Fibroblast of gingiva (primary cell): Measurements from ENCODE around the gene PARD3.
"Not testable (repeated sequence)": the region's sequence is repeated elsewhere in the genome, so short reads cannot be mapped to it uniquely, and the experiment has no call there.

ENCODE experiments used
- DNase-seq: peaks from one replicate; pipeline ENCODE4 v3.0.0-alpha.2; 2011; ENCODE audit warnings: low read depth

The PARD3 gene

DNA sequence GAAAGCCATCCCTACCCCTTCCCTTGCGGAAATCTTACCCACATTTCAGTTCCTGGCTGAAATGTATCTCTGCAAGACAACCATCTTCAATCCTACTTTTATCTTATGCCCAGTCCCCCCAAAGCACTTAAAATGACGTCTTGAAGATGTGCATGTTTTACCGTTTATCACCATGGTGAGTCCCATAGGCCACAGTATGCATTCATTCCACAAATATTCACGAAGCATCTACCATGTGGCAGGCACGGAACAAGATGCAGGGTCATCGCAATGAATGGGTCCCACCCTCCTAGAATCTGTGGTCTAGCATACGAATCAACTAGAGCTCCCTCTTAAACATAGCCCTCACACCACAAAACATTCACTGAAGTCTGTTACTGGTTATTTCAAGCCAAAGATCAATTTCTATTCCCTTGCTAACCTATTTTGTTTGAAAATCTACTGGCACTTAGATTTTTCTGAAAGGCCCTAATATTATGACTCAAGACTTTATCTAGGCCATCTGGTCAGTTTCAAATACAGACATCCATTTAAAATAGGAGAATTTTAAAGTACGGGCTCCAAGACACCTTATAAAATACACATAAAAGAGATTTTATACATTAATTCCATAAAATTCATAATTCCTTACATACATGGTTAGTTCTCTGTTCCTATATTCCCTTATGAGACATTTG lies 99.4 kb downstream of the PARD3 start:
- no peak for DNase-seq

- DNase-seq, result no peak
Observed at GRCh38 chr10:34713875-34714274, 101.2 kb downstream of the PARD3 start.

DNA sequence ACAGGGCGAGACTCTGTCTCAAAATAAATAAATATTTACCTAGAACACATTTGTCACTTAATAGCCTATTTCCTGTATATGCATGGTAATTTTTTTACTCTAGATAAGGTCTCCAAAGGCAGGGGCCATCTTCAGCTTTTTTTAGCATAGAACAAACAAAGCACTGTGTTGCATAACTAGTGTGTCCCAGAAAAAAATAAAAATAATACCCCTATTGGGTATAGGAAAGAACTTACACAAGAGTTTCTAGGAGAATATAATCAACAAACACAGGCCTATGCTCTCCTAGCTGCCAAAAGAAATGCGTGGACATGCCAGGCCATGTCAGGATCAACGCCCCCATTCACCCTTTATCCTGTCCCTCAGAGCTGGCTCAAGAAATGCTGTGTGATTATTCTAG lies 103.6 kb downstream of the PARD3 start:
- peak; percentile 73 for DNase-seq

- DNase-seq, result peak; percentile 79
Observed at GRCh38 chr10:34710391-34710751, 104.7 kb downstream of the PARD3 start.

DNA sequence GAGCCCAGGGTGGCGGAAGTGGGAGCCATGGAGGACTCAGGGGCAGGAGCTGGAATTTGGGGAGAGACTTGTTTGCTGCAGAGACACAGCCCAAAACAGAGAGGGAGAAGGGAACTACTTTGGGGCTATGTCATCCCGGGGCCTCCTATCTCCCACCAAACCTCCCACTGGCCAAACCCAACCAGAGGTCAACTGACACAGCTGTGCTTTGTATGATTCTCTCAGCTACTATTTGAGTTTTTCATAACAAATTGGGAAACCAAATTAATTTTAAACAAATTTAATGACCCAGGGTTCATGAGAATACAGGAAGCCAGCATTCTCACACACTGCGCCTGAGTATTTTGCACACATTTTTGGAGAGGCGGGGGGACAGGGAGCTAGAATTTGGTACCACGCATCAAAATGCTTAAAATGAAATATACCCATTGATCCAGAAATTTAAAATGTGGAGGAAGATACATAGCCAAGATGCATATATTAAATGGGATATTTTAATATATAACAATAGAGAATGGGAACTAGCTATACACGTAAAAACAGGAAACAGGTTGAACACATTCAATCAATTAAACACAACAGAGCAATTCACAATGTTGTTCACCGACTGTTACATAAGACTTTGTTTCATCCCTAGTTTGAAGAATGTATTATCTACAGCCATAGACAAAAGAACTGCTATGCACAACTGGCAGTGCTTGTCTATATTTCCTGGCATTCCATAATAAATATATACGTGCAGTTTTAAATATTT lies 105.3 kb downstream of the PARD3 start:
- DNase-seq, result no peak

DNA sequence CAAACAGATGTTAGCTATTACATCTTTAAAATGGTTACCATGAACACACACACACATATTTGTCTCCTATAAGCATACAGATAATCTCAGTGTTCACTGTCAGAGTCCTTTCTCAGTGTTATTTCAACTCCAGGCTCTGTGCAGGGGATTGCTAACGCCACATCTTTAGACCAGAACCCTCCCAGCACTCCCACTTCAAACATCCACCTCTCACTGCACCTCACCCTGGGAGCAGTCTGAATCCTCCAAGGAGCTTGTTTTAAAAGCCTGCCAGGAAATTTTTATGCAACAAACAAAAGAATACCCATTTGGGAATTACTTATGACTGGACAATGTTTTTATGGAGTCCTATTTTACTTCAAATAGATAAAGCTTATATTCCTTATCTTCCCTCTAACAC lies 107.4 kb downstream of the PARD3 start:
- no peak for DNase-seq

DNA sequence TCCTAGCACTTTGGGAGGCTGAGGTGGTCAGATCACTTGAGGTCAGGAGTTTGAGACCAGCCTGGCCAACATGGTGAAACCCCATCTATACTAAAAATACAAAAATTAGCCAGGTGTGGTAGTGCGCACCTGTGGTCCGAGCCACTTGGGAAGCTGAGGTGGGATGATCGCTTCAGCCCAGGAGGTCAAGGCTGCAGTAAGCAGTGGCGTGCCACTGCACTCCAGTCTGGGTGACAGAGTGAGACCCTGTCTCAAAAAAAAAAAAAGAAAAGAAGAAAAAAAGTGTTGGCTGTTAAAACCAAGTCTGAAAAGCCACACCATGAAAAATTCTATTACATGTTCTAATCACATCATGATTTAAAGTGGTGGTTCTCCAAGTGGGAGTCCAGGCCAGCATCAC lies 108.1 kb downstream of the PARD3 start:
- not testable (repeated sequence) for DNase-seq

DNA sequence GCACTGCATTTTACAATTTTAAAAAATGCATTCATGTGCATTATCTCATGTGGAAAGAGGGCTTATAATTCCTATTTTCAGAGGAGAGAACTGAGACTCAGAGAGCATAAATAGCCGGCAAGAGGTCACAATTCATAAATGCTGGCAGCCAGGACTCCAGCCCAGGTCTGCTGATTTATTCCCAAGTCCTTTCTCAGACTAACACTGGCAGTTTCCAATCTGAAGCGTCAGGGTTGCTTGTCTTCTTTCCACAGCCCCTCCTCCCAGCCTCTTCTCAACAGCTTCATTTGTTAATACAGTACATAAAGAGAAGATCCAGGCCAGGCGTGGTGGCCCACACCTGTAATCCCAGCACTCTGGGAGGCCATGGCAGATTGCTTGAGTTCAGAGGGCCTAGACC lies 108.9 kb downstream of the PARD3 start:
- DNase-seq, result no peak

- no peak for DNase-seq
Observed at GRCh38 chr10:34705563-34705962, 109.5 kb downstream of the PARD3 start.

DNA sequence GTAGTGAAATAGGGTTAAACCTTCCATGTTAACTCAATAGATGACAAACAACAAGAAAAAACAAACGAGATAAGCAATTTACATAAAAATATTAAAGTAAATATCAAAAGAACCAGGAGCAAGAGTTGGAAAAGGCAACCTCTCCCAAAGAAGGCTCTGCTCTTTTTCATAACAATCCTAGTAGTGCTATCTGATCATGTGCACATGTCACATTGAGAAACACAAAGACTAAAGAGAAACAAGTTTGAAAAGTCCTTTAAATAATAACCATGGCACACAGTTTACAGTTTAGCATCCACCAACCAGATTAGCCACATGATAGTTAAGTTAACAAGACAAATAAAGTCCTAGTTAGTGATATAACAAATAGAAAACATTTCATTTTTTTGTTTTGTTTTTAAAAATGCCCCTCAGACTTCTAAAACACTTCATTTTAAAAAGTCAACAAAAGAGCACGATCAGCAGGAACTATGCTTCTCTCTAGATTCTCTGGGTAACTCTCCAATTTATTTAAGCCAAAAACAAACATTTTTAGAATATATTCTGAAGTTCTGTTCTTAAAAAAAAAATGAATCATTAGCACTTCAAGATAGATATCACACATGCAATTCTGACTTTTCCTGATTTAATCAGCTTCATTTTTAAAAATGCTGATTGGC lies 110.4 kb downstream of the PARD3 start:
- DNase-seq, result no peak

DNA sequence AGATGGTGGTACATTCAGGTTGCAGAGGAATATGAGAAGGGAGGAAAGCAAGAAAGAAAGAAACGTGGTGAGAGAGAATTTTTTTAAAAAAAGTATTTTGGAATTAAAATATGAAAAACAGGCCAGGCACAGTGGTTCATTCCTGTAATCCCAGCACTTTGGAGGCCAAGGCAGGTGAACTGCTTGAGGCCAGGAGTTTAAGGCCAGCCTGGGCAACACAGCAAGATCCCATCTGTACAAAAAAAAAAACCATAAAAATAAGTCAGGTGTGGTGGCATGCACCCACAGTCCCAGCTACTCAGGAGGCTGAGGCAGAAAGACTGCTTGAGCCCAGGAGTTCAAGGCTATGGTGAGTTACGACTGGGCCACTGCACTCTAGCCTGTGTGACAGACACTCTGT lies 112.1 kb downstream of the PARD3 start:
- no peak for DNase-seq

DNA sequence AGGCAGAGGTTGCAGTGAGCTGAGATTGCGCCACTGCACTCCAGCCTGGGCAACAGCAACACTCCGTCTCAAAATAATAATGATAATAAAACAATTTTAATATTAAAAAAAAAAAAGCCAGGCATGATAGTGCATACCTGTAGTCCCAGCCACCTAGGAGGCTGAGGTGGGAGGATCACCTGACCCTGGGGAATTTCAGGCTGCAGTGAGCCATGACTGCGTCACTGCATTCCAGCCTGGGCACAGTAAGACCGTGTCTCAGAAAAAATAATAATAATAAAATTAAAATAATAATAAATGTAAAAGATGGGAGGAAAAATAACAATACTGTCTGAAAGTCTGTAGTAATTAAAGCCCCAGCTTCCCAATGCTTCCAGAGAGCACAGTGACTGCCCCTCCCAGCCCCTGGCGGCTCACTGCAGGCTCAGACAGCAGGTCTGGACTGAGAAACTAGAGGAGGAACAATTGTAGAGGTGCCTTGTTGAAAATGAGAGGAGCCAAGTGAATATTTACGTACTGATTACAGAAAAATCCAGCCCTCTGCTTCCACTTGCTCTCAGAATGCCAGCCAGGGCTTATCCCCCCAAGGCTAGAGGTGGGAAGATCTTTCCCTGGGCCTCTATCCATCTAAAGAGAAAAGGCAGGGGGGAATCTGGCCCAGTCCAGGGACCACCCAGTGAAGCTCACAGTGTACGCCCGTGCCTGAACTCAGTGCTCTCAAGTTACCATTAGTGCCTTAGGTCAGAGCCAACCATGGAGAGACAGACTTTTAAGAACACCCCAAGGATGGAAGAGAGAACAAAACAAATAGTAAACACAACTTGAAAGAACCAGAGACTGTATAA lies 112.8 kb downstream of the PARD3 start:
- DNase-seq, result no peak

DNA sequence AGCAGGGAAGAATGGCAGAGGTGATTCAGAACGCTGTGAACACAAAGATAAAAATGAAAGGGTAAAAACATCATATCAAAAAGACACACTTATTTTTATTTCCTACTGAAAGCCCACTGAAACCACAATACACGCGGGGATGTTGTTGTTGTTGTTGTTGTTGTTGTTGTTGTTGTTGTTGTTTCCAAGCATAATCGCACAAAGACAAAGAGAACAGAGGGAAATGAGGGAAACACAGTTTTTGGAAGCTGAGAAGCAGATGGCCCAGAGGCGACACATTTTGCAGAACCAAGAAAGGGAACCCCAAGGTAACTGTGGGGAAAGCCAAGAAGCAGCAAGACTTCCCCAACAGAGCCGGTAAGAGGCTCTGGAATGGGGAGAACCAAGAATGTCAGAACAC lies 113.9 kb downstream of the PARD3 start:
- DNase-seq, result no peak

DNA sequence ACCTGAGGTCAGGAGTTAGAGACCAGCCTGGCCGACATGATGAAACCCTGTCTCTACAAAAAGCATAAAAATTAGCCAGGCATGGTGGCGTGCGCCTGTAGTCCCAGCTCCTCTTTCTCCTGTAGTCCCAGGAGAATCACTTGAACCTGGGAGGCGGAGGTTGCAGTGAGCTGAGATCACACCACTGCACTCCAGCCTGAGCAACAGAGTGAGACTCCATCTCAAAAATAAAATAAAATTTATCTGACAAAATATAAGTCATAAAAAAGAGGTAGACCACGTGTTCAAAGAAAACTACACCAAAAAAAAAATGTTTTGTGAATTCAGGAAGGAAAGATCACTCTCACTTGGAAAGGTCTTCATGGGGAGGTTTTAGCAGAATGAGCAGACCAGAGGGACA lies 114.3 kb downstream of the PARD3 start:
- not testable (repeated sequence) for DNase-seq

- no peak for DNase-seq
Observed at GRCh38 chr10:34699904-34700517, 115.1 kb downstream of the PARD3 start.

- peak; percentile 86 for DNase-seq
Observed at GRCh38 chr10:34698979-34699378, 116.1 kb downstream of the PARD3 start.

DNA sequence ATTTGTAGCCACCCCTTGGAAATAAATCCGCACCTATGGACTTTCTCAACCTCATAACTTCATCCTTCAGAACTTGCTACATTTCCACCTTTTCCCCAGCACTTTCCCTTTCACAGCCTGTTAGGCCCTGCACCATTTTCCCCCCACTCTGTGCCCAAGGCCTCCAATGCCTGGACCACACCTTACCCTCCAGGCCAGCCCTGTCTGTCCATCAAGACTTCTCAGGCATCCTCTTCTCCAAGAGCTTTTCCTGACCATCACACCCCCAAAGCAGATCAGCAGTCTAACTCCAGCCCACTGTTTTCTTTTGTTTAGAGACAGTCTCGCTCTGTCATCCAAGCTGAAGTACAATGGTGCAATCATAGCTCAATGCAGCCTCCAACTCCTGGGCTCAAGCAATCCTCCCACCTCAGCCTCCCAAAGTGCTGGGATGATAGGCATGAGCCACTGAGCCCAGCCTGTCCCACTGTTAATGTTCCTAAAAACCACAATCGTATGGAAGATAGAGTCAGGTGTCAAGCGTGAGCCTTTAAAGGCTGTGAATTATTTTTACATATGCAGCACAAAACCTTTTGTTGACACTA lies 116.8 kb downstream of the PARD3 start:
- DNase-seq, result no peak

DNA sequence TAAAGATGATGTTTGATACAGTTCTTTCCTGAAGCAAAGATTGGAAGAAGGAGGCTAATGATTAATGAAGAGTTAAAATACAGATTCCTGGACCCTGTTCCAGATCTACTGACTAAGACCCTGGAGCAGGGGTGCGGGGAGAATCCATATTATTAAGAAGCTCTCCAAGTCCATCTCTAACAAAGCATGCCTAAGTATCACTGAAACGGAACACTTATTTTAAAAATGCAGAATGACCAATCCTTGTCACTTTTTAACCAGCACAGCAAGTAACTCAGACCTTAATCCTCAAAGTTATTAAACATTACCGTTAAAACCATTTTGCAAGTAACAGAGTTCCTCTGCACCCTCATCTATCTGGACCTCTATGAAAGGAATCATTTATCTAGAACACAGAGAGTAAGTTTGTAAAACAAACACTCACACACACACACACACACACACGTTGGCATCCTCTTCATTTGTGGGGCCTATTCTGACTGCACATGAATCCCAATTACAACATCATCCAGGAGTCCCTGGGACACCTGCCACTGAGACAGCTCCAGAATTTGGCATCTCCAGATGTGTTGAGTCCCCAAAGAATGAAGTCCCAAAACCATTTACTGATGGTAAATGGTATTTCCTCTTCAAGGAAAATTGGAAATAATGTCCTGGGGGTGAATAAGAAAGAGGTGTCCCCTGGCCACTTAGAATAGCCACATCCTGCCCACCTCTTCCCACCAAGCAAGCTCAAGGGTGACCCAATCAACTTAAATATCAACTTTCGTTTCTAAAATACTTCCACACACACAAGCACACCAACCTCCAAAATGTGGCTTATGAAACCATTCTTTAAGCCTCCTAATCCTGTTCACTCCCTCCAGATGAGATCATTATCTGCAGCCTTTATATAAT lies 117.5 kb downstream of the PARD3 start:
- no peak for DNase-seq

- DNase-seq, result peak; percentile 61
Observed at GRCh38 chr10:34696423-34696822, 118.7 kb downstream of the PARD3 start.

DNA sequence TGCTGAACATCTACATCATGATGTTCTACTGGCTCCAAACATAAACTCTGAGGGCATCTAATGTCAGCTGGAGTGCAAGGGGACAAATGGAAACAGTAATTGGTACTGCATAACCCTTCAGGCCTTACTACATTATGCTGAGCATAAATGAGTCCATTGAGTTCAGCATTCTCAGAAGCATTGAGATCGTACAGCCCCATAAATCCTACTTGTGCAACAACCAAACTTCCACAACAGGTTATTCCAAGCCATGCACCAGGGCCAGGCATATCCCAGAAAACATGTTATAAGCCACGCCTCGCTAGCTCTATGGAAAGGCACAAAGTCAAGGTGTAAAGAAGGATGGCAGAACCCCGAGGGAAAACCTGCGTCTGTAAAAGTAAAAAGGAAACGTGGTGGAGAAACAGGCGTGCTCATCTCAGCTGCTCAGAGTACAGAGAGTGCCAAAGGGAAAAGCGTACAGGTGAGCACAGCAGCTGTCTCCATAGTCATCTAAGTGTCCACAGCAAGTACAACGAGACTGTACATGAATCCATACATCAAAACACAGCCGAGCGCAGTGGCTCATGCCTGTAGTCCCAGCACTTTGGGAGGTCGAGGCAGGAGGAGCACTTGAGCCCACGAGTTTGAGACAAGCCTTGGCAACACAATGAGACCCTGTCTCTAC lies 124.6 kb downstream of the PARD3 start:
- no peak for DNase-seq
